ENCODE measurements around the gene RFX1.
A peak's percentile ranks its signal among the peaks of the same experiment; 100 is the strongest.

The RFX1 gene

DNA sequence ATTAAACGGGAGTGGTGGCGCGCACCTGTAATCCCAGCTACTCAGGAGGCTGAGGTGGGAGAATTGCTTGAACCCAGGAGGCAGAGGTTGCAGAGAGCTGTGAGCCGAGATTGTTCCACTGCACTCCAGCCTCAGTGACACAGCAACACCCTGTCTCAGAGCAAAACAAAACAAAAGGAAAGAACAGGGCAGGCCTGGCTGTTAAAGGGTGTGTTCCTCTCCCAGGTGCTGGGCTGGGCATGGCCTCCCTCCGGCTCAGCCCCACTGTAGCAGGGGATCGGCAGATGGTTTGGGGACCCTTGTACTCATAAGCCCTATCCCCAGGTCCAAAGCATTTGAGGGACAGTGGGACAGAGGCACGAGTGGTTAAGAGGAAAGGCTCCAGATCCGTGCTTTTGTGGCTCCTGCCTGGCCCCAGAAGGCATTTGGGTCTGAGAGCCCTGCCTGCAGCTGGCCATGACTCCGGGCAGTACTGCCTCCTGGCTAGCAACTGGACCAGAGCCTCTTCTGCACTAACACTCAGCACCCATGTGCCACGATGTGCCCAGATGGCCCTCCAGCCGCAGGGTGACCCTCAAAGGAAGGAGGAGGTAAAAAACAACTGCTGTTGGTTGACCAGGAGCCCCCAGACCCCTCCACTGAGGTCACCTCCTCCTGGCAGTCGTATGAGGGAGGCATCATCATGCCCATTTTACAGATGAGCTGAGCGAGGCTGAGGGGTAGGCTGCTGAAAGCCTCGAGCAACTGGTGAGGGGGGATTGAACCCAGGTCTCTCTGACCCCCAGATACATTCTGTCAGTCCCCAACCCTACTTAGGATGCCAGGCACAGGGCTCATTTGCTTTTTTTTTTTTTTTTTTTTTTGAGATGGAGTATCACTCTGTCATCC lies 10.0 kb downstream of the RFX1 start:
- DNase-seq = no peak

DNA sequence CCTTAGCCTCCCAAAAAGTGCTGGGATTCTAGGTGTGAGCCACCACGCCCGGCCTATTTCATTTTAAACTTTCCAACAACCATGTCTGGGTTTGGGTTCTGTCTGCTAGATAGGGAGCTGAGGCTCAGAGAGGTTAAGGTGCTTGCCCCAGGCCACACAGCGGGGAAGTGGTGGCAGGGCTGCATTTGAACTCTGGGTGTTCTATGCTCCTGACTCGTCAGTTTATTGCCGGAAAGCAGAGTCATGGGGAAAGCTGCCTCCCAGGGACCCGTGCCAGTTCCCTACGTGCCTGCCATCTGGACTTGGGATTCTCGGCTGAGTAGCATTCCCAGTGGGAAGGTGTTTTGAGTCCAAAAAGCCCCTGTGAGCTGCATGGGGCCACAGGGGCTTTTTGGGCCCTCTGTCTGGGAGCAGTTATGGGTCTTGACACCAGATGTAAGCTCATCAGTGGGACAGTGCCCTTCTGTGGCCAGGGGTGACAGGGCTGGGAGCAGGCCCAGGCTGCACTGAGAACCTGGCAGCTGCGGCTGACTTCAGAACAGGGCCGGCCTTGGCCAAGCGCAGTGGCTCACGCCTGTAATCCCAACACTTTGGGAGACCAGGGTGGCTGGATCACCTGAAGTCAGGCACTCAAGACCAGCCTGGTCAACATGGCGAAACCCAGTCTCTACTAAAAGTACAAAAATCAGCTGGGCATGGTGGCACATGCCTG lies 10.9 kb downstream of the RFX1 start:
- no peak for DNase-seq

DNA sequence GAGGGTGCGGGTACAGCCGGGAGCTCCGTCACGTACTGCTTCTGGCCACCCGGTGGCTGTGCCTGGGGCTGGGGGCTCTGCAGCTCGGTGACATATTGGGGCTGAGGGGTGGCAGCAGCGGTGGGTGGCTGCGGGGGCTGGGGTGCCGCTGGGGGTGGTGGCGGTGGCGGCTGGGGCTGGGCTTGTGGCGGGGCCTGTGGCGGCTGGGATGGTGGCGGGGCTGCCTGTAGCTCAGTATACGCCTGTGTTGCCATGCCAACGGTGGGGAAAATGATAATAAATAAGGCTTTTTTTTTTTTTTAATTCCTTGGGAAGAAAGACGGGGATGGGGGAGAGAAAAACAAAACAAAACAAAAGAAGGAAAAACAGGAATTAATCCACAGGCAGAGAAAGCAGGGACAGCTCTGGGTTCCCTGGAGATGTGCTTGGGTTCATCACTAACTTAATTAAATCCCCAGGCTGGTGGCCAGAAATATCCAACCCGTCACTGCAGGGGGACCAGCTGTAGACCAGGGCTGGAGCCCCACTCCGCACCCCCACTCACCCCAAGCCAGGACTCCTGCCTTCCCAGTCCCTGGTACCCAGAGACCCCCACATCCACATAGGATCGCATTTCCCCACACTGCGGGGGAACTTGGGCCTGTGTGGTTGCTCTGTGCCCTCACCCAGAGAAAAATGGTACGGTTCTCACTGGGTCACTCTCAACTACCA lies 12.4 kb downstream of the RFX1 start:
- DNase-seq = no peak

DNA sequence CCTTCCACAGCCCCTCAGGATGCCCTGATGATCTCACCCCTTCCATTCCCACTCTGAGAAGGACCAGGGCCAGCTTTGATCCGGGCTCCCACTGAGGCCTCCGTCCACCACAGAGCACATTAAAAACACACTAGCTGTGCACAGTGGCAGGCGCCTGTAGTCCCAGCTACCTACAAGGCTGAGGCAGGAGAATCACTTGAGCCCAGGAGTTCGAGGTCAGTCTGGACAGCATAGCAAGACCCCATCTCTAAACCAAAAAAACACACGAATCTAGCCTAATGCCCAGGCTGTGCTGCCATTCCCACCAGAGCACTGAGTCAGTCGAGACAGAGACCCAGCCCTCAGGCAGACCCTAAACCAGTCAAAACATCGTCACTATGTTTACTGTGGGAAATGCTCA lies 14.1 kb downstream of the RFX1 start:
- no peak for DNase-seq

DNA sequence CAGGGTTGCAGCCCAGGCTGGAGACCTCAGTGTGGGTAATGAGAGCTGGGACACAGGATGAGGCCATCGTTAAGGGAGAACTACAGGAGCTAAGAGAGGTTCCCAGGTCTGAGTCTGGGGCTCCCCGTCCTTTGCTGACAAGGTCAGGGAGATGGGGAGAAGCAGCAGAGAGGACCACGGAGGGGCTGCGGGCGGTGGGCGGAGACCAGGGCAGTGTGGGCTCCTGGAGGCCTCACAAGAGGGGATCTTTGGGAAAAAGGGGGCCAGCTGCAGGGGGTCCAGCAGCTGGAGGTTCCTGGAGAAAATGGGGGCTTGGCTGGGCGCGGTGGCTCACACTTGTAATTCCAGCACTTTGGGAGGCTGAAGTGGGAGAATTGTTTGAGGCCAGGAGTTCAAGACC lies 16.0 kb downstream of the RFX1 start:
- DNase-seq = no peak

DNA sequence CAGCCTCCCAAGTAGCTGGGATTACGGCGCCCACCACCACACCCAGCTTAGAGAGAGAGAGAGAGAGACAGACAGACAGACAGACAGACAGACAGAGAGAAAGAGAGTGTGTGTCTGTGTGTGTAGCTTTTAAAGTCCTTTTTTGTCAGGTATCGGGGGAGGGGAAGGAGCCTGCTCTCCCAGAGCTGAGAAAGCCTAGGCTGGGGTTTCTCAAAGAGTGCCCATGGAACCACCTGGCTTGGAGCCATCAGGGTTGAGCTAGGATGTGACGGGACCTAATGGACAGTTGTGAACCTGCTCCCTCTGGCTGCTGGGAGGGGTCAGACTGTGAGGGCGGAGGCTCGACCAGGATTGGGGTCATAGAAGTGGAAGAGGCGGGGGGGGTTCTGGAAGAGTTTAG lies 16.6 kb downstream of the RFX1 start:
- DNase-seq = no peak

DNA sequence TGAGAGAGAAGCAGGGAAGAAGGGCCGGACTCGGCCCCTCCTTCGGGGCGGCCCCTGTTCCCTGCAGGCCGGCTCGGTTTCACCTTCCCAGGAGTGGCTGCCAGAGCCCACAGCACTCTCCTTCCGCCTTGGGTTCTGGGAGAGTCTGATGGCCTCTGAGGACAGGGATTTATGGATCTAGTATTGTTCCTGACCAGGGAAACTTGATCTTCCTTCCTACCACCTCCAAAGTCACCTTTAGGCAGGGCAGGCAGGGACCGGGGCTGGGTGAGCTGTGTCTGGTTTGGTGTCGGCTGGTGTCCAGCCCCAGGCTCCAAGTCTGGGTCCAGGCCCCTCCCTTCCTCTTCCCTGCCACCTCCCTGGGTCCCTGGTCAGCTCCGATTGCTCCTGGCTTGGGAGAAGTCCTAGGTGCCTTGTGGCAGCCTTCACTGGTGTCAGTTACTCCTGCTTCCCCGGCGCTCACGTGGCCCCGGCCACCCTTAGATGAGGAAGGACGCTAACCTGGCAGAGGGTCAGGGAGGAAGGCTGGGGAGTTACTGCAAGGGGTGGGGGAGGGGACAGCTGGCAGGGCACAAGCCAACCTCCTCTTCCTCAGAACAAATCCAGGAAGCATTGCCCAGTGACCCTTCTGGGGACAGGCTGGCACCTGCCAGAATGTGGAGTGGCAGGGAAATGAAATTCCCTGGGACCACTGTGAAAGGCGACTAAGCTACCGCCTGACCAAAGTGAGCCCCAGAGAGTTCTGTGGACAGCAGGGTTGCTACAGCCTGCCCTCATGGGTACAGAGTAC lies 18.8 kb downstream of the RFX1 start:
- DNase-seq = no peak

DNA sequence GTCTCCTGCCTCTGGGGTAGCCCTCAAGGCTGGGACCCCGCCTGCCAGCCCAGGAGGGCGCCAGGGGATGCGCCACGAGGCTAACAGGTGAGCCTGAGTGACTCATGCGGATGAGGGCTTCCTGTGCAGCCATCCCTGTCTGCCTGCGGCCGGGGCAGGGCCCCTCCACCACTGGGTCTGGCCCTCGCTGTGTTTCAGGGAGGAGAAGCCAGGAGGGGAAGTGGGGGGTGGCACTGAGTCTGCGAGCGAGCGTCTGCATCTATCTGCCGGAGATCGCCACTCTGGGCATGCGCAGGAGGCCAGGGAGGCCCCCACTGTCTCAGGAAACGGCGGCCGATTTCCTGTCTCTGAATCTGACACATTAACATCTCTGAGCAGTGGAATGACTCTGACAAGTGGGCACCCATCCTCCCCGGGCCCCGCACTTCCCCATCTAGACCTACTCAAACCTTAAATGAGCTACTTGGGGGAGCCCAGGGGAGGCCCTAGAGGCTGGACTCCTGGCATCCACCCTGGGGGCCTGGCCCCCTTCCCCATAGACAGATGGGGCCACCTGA lies 19.7 kb downstream of the RFX1 start:
- peak; percentile 99 for DNase-seq

DNA sequence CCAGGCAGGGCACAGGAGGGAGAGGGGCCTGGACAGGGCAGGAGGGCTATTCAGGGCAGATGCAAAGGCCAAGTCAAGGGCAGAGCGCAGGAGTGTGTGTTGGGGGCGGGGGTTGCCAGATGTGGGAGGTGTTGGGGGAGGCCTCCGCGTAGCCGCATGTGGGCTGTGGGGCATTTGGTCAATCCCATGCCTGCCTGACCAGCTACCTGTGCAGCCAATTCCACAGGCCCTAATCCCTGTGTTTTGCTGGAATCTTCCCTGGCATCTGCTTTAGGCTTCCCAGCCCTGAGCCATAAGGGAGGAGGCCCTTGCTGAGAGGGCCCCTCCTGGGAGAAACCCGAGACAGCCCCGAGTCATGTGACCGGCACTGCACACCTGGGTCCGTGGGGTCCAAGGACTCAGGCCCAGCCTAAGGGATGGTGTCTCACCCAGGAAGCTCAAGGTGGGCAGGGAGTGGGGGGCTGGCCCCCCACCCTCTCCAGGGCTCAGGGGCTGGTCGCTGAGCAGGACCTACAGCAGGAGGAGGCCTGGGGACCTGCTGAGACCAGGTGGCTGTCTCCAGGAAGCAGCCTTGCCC lies 20.3 kb downstream of the RFX1 start:
- peak; percentile 42 for DNase-seq

DNA sequence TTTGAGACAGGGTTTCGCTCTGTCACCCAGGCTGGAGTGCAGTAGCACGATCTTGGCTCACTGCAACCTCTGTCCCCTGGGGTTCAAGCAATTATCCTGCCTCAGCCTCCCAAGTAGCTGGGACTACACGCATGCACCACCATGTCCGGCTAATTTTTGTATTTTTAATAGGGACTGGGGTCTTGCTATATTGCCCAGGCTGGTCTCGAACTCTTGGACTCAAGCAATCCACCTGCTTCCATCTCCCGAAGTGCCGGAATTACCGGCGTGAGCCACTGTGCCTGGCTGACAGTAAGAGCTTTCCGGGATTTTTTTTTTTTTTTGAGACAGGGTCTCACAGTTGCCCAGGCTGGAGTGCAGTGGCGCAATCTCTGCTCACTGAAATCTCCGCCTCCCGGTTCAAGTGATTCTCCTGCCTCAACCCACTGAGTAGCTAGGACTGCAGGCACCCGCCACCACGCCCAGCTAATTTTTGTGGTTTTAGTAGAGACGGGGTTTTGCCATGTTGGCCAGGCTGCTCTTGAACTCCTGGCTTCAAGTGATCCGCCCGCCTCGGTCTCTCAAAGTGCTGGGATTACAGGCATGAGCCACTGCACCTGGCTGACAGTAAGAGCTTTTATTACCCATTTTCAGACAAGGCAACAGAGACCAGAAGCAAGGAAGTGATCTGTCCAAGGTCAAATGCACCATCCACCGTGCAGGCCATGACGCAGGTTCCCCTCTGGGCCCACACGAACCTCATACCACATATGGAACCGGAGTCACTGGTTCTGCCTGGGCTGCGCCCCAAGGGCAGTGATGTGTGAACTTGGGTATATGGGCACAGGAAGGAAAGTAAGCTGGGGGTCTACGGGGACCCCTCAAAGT lies 21.0 kb downstream of the RFX1 start:
- DNase-seq = peak; percentile 28

DNA sequence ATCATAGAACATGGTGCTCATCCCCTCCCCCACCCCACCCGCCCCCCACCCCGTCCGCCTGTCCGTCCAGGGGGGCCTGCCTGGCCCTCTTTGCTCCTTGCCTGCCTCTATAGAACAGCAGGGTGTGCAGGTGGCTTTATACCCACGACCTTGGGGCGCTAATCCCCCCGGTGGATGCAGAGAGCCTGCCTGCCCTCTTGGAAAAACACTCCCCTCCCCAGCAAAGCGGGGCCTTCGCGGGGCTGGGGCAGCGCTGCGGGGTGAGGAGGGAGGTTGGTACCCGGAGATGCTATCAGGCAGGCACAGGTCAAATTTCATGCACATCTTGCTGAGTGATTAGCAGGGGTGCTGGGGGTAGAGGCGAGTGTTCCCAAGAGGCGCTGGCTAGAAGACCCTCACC lies 21.9 kb downstream of the RFX1 start:
- no peak for DNase-seq

DNA sequence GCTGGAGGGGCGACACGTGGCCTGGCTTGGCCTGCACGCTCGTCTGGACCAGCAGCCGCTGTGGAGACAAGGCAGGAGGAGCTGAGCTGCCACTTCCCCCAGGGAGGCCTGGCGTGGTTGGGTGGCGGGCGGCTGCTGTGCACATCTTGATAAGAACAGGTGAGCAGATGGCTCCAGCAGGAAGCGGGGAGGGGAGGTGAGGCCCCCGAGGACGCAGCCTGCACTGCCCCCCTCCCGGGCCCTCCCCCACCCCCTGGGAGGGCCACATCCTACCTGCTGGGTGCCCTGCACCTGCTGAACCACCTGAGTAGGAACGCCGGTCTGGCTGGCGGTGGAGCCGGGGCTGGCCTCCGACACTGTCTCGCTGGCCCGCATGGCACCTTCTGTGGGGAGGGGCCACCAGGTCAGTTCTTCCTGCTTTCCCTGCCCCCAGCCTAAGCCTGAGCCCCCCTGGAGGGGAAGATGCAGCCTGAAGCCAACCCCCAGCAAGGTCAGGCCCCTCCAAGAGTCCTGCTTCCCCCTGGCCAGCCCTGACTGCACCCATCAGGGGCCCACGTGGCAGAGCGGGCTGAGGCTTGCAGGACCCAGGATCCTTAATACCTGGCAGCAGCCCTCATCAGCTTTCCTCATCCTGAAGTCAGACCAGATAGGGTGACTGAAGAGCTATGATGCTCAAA lies 22.8 kb downstream of the RFX1 start:
- no peak for DNase-seq

DNA sequence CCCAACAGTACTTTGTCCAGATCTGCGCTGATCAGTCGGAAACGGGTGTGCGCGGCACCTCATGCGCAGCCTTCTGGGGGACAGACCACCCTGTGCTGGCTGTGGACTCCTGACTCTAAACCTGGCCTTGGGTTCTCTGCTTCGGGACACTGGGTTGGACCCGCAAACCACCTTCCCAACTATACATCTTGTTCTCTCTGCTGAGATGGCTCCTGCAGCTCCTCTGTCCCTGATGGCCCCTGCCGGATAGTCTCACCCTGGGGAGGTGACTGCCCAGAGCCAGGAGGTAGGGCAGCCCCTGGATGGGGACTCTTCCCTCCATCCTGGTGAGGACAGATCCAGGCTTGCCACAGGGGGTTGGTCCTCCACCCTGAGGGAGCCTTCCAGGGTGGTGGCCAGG lies 23.3 kb downstream of the RFX1 start:
- no peak for DNase-seq

DNA sequence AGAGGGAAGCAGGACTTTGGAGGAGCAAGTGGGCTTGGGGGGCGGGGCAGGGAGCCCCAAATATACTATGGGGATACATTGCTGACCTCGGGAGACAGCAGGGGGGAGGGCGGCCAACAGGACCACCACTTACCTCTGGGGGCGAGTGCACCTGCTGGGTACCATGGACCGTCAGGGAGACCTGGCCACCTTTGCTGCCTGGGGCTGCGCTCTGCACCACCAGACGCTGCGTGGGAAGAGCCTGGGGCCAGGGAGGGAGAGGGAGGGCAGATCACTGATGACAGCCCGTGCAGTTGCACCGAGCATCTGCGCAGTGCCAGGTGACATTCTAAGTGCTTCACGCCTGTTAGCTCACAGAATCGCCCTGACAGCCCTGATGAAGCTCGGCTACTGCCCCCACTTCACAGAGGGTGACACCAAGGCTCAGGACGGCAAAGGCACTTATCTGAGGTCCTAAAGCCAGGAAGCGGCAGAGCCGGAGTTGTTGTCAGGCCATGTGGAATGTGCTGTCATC lies 24.1 kb downstream of the RFX1 start:
- no peak for DNase-seq

DNA sequence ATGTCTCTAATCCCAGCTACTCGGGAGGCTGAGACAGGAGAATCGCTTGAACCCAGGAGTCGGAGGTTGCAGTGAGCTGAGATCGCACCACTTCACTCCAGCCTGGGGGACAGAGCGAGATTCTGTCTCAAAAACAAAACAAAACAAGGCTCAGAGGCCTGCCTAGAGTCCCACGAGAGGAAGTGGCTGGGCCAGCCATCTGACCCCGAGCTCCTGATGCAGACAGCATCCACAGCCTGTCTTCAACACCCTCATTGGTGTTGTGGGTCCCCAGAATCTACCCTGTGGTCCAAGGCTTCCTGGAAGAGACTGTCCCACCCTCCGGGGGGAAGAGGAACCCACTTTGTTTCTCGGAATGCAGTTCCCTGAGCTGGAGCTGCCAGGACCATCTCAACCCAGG lies 24.7 kb downstream of the RFX1 start:
- no peak for DNase-seq

DNA sequence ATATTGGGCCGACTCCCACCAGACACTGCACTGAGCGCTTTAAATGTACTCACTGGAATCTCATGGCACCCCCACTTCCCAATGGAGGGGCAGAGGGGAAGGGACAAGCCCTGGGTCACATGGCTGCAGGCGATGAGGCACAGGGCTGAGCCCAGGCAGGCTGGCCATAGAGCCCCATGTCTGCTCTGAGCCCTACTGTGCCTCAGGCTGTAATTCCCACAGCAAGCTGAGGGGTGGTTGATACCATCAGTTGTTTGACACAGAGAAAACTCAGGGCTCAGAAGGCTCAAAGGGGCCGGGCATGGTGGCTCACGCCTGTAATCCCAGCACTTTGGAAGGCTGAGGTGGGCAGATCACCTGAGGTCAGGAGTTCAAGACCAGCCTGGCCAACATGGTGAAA lies 25.1 kb downstream of the RFX1 start:
- DNase-seq = no peak

DNA sequence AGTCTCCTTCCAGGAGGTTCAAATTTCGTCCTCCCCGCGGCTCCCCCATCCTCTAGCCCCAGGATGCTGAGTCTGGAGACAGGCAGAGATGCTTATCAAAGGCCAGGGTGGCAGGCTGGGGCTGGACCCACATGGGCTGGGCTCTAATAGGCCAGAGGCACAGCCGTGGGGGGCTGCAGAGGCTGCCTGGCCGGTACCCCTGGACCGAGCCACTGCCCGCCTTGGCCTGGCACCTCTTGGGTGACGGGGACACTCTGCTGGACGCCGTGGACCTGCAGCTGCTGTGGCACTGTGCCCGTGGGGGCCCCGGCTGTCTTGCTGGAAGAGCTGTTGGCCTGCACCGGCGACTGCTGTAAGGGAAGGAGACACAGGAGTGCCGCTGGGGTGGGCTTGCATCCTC lies 25.8 kb downstream of the RFX1 start:
- no peak for DNase-seq

DNA sequence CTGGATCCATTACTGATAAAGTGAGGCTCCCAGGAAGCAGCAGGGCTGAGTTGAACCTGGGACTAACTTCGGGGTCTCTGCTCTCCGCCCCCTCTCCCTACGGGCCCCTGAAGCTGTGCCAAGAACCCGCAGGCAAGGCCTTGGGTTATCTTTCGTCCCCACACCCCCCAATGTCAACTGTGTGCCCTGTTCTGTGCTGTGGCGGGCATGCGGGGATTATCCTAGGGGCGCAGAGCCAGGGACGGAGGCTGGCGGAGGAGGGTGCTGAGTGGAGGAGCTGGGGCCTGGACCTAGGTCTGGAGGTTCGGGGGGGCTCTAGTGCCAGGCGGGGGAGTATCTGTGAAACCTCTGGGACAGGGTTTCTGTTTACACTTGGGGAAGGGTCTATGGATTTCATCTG lies 26.4 kb downstream of the RFX1 start:
- no peak for DNase-seq

DNA sequence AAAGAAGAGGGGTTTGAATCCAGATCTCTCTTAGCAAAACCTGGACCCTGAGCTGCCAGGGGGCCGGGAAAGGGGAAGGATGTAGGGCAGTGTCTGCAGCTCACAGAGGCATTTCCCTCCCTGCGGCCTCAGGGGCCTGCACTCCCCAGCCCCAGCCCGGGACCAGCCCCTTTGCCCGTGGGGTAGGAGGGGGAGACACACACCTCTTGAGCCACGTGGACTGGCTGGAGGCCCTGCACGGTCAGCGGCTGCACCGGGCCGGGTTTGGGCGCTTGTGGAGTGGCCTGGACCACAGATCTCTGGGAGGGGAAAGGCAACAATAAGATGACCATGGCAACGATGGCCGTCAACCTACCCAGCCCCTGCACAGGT lies 26.9 kb downstream of the RFX1 start:
- no peak for DNase-seq

Data from stimulated activated CD4-positive, alpha-beta T cell treated with anti-CD3 and anti-CD28 coated beads, Interleukin-15, amount 100 ng/mL, for 24 hours (primary cell).